ENCODE results near the gene EHD1.

EHD1 gene

DNA sequence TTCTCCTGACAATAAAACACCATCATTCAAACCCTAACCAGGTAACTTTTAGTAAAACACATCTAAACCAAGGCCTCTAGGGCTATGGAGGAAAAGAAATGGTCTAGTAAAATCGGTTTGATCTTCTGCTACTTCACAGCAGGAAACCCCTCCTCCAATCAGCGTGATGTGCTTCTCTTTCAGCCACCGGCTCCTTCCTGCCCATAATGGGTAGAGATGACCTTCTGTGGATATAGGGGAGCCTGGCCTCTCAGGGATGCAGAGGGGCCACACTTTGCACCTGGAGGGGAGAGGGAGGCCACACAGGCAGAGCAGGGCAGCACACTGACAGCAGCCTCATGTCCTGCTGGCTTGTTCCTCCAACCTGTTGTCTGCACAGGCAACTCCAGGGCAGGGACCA, 6.9 kb downstream of the EHD1 start:
- no peak for DNase-seq

DNA sequence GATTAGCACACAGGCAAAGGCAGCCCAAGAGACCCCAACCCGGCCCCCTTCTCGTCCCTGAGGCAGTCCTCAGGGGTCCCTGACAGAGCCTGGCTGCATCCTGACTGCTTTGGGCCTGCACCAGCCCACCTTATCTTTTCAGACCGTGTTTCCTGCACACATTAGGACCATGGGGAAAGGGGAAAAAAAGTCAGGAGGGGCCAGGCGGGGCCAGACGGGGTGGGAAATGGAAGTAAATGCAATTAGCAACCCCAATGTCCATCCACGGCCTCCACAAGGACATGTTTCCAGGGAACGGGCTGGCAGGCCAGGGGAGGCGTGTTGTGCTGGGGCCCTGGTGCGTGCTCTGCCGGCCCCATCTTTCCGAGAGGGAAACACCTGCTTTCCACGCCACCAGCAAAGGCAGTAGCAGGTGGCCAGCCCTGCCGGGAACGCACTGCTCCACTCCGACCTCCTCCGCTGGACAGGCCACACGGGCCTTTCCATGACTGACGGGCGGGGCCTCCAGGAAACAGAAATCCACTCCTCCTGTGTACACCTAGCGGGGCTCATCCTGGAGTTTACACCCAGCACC, 7.4 kb downstream of the EHD1 start:
- DNase-seq, result no peak

DNA sequence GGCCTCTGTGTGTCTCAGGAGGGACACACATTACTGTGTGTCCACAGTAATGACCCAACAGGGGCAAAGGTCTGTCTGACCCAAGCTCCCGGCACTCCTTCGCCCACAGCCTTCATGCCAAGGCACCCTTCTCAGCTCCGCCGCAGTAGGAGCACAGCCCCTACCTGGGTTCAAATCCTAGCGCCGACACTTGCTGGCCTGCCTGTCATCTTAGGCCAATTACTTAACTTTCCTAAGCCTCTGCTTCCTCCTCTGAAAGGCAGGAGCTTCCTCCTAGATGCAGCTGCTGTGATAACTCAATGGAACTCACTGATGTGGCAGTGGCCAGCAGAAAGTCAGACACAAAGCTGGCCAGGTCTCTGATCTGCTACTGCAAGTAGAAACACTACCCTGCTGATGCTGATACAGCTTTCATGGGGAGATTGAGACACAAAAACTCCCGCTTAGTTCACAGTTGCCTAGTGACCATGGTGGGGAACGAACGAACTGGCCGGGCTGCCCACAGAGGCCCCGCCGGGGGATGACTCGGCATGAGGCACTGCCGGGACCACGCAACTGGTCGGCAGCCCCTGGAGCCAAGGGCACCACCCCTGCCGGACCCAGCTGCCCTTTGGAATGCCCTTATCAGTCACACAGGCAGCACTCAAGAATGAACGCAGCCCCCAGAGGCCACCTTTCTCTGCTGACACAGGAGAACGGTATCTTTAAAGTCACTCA, 8.1 kb downstream of the EHD1 start:
- DNase-seq, result peak; percentile 91 to 94

DNA sequence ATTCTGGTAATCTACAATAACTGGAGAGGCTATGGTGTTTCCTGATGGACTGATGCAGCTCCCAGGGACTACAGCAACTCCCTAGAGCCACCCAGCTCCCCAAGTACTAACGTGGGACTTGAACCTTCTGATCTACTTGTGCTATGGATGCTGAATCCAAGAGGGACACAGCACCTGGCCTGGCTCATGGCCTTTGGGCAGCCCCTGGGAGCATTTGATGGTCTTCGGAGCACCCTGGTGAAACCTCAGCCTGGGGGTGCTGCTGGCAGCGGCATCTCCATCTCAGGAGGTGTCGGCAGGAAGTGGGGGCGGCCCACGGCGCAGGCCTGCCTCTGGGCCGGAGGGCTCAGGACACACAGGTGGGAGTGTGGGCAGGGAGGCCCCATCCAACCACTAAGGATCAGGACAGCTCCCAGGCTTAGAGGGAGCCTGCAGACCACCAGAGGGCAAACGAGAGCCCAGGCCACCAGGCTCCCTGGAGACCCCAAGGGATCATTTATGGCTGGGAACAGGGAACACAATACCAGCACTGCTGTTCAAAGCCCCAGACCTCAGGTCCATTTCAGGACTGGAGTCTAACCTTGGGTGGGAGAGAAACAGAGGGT, 8.7 kb downstream of the EHD1 start:
- DNase-seq, result no peak

DNA sequence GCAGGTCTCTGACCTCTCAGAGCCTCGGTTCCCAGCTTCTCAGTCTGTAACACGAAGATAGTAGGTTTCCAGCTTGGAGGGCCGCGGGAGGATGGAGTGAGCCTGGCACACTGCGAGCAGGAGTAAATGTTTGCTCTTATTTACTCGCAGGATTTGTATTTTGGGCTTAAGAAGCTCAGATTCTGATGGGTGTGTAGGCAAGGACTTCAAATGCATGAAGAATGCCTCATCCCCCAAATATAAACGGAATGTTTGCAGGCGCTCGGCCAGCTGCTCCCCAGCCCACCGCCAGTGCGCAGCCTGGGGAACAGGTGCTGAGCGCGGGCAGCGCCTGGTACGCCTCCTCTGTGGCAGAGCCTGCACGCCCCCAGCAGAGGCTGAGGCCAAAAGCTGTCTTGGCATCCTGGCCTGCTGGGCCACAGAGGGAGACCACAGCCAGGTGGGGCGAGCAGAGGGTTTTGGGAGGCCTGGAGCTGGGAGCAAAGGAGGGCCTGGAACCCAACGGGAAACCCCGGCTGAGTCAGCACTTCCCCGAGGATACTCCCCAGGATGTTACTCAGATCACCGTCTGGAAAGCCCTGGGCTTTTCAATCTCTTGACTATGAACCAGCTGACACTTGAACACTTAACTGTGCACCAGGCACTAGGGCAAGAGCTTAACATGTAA, 9.4 kb downstream of the EHD1 start:
- DNase-seq, result peak; percentile 85 to 93

DNA sequence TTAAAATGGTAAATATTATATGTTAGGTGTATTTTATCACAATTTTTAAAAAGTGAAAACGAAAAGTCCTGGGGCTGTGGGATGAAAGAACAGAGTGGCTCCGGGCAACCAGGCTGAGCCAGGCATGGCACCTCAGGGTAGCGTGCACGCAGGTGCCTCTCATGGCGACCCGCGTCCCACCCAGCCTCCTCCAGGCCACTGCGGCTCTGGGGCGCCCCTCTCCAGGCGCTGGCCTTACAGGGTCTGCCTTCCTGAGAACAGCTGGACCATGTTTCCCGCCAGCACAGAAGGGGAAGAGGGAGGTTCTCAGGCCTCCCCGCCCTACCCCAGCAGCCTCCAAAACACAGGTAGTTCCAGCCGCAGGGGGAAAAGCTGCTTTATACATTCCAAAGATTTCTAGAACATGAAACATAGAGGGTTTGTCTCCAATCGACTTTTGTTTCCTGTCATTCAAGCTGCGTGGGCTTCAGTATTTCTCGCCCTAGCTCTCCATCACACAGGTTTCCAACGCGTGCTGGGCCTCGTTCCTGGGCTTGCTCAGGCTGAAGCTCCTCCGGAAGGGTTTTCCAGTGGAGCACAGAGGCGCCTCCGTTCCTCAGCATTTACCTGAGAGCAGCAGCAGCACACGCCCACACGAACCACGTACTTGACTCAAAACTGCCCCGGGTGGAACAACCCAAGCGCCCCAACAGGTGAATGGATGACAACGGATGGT, 10.5 kb downstream of the EHD1 start:
- DNase-seq, result no peak

DNA sequence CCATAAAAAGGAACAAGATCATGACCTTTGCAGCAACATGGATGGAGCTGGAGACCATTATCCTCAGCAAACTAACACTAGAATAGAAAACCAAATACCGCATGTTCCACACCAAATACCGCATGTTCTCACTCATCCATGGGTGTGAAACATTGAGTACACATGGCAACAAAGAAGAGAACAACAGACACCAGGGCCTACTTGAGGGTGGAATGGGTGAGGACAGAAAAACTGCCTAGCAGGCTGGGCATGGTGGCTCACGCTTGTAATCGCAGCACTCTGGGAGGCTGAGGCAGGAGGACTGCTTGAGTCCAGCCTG, 12.3 kb downstream of the EHD1 start:
- DNase-seq, result no peak

DNA sequence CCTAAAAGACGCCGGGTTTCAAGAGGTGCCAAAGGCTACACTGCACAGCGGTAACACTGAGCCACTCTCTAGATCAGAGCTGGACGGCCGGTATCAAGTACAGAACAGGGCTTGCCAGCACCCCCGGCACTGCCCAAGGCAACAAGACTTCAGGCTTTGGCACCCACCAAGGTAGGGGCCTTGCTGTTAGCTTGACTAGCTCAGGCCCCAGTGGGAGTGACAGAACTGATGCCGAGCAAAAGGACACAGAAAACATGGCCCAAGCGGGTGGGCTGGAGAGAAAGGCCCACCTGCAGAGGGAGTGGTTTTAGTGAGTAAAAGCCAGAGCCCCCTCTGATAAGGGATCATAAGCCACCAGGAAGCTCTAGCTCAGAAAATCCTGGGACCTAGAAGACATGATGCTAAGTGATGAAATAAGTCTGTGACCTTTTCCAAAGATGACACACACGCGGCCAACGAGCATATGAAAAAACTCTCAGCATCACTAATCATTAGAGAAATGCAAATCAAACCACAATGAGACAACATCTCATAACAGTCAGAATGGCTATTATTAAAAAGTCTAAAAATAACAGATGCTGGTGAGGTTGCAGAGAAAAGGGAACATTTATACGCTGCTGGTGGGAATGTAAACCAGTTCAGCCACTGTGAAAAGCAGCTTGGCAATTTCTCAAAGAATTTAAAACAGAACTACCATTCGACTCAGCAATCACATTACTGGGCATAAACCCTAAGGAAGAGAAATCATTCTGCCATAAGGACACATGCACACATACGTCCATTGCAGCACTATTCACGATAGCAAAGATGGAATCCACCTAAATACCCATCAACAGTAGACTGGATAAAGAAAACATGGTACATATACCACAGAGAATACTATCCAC, 12.9 kb downstream of the EHD1 start:
- DNase-seq, result peak; percentile 81 to 90

DNA sequence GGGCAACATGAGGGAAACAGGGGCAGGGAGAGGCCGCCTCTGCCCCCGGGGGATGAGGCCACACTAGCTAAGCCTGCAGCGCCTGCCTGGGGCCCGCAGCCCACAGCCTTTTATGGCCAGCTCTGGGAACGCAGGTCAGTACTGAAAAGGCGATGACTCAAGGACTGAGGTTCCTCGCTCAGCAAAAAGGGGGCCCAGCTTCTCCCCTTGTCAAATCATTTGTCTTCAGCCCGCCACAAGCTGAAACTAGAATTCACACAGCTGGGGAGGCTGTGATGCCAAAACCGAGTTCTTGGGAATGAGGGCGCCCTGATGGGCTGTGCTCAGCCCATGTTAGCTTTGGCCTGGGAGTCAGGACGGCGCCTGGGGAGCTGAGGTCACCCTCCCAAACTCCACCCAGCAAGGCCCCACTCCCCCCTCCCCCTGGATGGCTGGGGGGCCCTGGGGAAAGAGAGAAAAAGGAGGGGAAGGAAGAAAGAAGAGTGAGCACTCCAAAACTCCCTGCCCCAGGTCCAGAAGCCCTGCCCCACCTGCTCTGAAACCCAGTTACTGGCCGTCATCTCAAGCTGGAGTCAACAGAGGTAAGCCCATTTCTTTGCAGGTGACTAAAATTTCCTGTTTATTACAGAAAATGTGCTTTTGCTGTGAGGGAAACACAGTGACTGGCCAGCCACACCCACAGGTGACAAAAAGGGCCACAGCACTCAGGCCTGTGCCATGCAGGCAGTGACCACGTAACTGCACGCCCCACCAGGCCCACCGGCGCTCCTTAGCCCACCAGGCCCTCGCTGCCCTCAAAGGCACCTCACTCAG, 13.7 kb downstream of the EHD1 start:
- no peak for DNase-seq

DNA sequence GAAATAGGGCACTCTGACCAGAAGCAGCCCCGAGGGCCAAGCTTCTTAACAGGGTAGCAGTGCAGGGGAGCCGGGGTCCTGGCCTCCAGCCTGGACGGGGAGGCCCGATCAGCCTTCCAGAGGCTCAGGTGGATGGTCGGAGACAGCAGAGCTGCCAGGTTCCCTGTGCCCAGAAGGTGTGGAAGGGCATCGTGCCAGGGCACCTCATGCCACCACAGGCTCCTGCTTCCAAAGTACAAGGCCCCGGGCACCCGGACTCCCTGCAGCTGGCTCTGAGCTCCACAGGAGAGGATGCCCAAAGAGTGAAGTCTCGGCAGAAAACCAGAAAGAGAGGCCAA, 14.3 kb downstream of the EHD1 start:
- no peak for DNase-seq

DNA sequence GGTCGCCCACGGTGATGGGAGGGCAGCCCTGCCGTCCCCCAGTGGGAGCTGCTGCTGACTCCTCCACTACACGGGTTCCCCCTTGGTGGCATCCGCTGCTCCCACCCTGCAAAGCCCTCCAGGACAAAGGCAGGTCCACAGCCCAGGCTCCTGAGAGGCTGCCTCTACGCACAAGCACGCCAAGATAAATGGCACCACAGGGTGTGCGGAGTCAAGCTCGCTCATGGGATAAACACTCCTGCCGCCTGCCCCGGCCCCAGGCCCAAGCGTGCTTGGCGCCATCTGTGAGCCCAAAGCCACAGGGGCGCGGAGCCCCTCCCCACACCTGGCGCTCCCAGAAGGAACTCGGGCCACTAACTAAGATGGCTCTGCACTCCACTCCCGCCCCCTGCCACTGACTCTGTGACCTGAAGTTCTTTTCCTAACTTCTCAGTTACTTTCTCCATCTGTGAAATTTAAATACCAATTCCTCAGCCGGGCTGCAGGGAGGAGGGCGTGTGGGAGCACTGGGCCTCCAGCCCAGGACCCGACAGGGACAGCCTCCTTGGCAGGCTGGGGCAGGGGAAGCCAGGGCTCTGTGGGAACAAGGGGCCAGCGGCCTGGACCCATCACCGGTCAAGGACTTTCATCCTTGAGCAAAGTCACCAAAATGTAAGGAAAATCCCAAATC, 14.9 kb downstream of the EHD1 start:
- no peak for DNase-seq

DNA sequence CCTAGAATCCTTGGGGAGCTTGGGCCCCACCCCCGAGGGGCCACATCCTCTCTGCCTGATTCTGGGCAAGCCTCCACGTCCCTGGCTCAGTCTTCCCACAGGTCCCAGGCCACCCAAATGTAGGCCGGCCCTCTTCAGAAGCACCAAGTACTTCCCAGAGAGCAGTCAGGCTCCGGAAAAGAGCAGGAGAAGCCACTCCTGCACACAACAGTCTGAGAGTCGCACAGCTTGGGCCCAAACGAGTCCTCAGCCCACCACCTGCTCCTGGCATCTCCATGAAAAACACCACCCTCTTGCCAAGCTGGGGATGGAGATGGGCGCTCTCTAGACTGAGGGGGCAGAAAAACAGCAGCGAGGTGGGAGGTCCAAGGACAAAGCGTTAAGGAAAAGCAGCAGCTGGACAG, 15.4 kb downstream of the EHD1 start:
- no peak for DNase-seq

DNA sequence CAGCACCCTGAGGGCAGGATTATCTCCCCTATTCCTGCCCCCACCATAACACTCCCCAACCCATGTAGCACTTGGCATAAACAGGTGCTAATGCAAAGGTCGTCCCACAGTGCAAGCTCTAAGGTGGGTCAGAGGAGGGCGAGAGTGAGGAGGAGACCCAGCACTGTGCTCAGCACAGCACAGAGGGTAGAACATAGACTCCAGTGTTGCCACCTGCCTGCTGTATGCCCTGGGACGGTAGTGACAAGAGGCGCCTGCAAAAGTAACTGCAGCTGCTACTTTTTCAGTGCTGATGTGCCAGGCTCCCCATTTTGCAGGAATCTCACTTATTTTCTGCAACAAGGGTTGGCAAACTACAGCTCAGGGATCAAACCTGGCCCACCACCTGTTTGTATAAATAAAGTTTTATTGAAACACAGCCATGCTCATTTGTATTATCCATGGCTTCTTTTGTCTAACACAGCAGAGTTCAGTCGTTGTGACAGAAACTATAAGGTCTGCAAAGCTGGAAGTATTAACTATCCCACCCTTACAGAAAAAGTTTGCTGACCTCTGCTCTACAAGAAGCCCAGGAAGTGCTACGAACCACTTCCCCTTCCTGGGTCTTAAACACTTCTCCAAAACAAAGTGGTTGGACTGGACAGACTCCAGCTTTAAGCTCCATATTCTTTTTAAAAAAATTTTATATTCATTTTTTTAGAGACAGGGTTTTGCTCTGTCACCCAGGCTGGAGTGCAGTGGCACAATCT, 17.0 kb downstream of the EHD1 start:
- peak in 1 of 2 donors; percentile 69 for DNase-seq

DNA sequence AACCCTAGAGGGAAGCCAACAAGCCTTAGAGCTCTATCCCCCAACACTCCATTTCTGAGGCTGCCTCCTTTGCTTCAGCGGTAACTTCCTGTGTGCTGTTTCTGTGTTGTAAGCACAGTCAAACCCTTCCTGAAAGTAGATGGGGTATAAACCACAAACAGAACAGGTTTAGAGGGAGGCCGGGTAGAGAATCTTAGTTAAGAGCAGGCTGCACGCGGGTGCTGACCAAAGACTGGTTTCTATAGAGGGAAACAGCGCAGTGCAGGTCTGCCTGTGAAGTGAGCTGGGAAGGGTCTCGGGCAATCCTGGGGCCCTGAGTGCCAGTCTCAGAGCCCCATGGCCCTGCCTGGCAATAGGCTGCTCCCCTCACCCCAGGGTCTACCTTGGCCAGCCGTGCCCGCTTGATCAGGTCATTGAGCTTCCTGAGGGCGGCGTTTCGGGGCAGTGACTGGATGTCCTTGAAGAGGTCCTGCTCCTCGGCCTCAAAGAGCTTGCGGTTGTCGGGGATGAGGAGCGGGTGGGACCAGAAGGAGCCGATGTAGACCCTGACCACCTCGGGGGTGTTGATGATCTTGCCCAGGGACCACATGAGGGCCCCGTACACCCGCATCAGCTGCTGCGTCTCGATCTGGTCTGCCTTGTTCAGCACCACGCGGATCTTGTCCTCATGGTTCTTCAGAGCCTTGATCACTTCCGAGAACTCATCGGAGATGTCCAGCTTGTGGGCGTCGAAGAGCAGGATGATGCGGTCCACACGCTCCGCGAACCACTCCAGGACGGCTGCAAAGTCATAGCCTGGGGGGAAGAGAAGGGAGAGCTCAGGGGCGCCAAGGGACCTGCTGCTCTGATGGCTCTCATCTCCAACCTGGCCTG, 18.6 kb downstream of the EHD1 start:
- no peak for DNase-seq

DNA sequence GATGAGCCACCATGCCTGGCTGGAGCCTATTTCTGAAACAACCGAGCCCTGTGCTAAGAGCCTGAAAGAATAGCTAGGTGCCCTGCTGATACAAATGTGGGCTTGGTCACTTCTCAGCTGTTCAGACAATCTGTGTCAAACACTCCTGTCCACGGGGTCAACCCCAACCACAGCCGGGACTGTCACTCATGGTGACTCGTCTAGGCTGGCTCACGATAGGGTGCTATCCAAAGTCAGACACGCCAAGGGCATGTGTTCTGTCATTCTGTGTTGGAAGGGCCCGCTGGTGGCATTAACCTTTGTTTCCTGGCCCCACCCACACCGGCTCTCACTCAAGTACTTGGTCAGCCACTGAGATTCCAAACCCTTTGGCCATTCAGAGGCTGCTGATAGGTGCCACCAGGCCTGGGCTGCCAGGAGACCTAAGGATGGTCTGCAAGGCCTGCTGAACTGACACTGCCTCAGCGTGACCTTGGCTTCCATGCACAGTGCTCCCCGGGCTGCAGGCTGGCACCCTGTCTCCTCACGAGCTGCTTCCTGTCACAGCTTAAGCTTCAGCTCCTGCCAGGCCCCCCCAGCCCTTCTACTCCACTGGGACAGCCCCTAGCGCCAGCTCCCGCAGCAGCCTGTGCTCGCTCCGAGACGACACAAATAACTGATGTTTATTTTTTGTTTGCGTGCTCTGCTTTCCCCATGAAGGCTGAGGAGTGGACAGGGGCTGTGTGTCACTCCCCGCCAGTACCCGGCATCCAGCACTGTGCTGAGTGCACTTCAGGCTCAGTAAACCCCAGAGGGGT, 19.8 kb downstream of the EHD1 start:
- peak in 1 of 2 donors; percentile 64 for DNase-seq

DNA sequence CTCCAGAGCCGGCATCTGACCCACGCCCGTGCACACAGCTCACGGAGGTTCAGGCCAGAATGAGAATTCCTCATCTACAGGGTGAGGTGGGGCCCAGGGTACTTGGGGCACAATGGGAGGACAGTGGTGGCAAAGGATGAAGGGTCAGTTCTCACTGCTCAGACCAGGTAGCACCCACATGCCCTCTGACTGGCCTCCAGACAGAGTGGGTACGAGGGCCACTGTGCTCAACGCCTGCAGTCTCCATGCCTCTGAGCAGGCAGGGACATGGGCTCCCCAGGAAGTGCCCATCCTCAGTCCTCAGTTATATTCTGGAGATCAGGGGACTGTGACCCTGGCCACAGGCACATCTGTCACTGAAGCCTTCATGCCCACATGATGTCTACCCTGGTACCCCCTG, 20.9 kb downstream of the EHD1 start:
- no peak for DNase-seq

DNA sequence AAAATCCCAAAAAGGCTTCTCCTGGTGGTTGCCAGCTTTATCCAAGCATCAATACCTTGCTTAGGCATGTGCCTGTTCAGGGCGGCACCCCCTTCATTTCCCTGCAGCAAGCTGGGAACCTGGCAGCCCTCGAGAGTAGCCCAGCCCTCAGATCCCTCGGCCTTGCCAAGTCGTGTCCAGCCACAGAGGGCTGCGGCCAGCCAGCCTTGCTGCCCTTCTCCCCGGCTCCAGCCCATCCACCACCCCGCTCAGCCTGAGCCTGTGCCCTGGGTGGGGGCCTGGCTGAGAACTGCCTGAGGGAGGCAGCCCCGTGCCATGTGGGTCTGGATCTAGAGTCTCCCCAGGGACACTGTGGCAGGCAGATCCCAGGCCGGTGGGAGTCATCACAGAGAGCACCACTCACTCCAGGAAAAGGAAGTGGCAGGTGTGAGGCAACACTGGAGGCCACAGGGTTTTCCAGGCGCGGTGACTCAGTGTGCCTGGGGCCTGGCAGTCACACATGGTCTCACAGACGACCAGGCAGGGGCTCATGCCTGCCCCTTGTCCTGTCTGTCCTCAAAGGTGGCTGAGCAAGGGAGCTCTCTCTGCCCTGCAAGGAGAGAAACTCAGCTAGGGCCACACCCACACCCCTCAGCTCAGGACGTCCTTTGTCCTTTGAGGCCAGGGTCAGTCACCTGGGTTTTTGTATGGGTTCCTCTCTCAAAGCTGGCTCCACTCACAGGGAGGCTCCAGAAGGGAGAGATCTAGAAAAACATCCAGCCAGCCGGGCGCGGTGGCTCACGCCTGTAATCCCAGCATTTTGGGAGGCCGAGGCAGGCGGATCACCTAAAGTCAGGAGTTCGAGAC, 21.8 kb downstream of the EHD1 start:
- DNase-seq, result peak; percentile 93 to 98

Data from inflammatory macrophage treated with lipopolysaccharide for 1 hour (primary cell).